Fibroblast of skin of right biceps (primary cell): Measurements from ENCODE around the gene UGDH.
"Not testable (repeated sequence)": the region's sequence is repeated elsewhere in the genome, so short reads cannot be mapped to it uniquely, and the experiment has no call there.

Experiments used
- DNase-seq: peaks from one replicate; pipeline ENCODE4 v3.0.0-alpha.2; 2013

Gene UGDH

GRCh38 chr4:39527296-39528060 lies at the start of gene UGDH:
Gene UGDH, minus strand, starts transcription at chr4:39527439. Its CDS starts 5,927 bp downstream, at chr4:39521512.
- peak; percentile 99 for DNase-seq

- no peak for DNase-seq
These were observed 47.7 kb upstream of the UGDH start for GRCh38 chr4:39574946-39575345.

- DNase-seq = no peak
These were observed 44.3 kb upstream of the UGDH start for GRCh38 chr4:39571504-39571903.

- peak; percentile 12 for DNase-seq
These were observed 43.8 kb upstream of the UGDH start for GRCh38 chr4:39571054-39571453.

GRCh38 chr4:39569209-39569608 lies 42.0 kb upstream of the UGDH start:
- no peak for DNase-seq

- DNase-seq = no peak
These were observed 41.6 kb upstream of the UGDH start for GRCh38 chr4:39568805-39569204.

GRCh38 chr4:39565878-39566600 lies 38.8 kb upstream of the UGDH start:
- DNase-seq = peak; percentile 92

GRCh38 chr4:39563346-39563847 lies 36.2 kb upstream of the UGDH start:
- no peak for DNase-seq

- DNase-seq = no peak
These were observed 35.6 kb upstream of the UGDH start for GRCh38 chr4:39562792-39563191.

GRCh38 chr4:39559626-39560025 lies 32.4 kb upstream of the UGDH start:
- no peak for DNase-seq

- DNase-seq = no peak
These were observed 28.2 kb upstream of the UGDH start for GRCh38 chr4:39555472-39555871.

- peak; percentile 56 for DNase-seq
These were observed 21.3 kb upstream of the UGDH start for GRCh38 chr4:39548425-39549067.

- DNase-seq = peak; percentile 37
These were observed 17.5 kb upstream of the UGDH start for GRCh38 chr4:39544580-39545315.

- DNase-seq = not testable (repeated sequence)
These were observed 16.8 kb upstream of the UGDH start for GRCh38 chr4:39544080-39544479.

GRCh38 chr4:39543034-39543433 lies 15.8 kb upstream of the UGDH start:
- no peak for DNase-seq

GRCh38 chr4:39542611-39543012 lies 15.4 kb upstream of the UGDH start:
- DNase-seq = no peak

GRCh38 chr4:39541987-39542610 lies 14.9 kb upstream of the UGDH start:
- DNase-seq = no peak

- DNase-seq = no peak
These were observed 11.9 kb upstream of the UGDH start for GRCh38 chr4:39539089-39539611.

GRCh38 chr4:39533541-39533940 lies 6.3 kb upstream of the UGDH start:
- DNase-seq = no peak

- not testable (repeated sequence) for DNase-seq
These were observed 5.0 kb upstream of the UGDH start for GRCh38 chr4:39532237-39532636.

- DNase-seq = no peak
These were observed 3.4 kb upstream of the UGDH start for GRCh38 chr4:39530682-39531081.

GRCh38 chr4:39529534-39529933 lies 2.3 kb upstream of the UGDH start:
- no peak for DNase-seq
